DMS 273 (cell line): ENCODE results near the gene PIGV.
"Not testable (repeated sequence)": the region's sequence is repeated elsewhere in the genome, so short reads cannot be mapped to it uniquely, and the experiment has no call there.

Experiments
- DNase-seq: peaks from one replicate; lab custom pipeline; 2025; ENCODE audit not compliant: unreplicated experiment; lab: John Stamatoyannopoulos, UW

PIGV gene

DNA sequence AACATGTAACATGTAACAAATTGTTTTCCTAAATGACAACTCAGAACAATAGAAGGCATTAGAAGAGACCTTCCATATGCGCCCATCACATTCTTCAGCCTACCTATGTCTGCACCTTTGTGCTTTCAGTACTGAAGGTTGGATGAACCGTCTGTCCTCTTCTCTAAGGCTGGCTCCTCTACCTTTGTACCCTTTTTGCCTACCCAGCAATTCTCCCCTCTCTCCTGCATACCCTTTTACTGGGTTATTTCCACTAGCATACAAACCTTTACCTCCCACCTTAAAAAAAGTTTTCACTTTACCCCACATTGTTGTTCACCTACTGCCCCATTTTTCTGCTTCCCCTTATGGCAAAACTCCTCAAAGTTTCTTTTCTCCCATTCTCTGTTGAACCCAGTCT, 5.2 kb downstream of the PIGV start:
- DNase-seq, result no peak

DNA sequence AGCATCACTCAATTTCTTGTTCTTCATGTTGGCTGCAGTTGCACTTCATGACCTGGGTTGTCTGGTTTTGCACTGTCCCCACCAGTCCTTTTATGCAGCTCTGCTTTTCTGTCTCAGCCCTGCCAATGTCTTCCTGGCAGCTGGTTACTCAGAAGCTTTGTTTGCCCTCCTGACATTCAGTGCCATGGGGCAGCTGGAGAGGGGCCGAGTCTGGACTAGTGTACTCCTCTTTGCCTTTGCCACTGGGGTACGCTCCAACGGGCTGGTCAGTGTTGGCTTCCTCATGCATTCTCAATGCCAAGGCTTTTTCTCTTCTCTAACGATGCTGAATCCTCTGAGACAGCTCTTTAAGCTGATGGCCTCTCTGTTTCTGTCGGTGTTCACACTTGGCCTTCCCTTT, 6.6 kb downstream of the PIGV start:
- no peak for DNase-seq

DNA sequence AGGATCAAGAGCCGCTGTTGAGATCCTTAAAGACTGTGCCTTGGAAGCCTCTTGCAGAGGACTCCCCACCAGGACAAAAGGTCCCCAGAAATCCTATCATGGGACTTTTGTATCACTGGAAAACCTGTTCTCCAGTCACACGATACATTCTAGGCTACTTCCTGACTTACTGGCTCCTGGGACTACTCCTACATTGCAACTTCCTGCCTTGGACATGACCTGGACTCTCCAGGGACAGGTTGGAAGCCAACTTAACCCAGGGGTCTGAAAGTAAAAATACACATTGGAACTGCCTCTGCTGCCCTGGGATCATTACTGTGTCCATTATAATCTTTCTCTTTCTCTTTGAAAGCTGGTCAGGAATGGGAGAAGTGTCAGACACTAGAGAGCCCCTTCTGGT, 9.9 kb downstream of the PIGV start:
- DNase-seq, result no peak

DNA sequence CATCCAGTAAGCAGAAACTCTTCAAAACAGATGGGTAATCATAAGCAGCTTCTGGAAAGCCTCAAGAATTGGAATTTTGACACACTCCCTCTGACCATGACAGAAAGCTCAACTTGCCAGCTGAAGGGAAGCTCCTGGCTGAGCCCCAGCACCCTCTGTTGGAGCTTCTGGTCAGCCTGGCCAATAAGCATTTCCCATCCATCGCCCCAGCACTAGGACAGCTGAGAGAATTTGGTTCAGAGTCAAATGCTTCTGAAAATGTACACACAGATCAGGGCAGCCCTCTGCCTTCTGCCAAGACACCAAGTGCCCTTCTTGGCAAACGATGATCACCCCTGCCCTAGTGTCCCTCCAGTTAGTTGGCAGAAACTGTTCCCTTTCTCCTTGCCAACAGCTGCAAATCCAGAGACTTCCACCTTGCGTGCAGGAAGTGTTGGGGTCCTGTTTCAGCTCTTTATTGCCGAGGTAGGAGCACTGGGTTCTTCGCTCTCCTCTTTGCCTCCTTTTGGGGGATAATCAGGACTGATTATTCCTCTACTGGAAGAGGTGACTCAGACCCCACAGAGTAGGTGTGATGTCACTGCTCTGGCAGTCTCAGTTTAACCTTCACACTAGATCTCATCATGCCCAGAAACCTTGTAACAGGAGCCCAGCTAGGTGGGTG, 11.9 kb downstream of the PIGV start:
- peak; percentile 70 for DNase-seq

DNA sequence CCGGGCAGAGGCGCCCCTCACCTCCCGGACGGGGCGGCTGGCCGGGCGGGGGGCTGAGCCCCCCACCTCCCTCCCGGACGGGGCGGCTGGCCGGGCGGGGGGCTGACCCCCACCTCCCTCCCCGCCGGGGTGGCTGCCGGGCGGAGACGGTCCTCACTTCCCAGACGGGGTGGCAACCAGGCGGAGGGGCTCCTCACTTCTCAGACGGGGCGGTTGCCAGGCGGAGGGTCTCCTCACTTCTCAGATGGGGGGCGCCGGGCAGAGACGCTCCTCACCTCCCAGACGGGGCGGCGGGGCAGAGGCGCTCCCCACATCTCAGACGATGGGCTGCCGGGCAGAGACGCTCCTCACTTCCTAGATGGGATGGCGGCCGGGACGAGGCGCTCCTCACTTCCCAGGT, 16.2 kb downstream of the PIGV start:
- DNase-seq, result not testable (repeated sequence)

DNA sequence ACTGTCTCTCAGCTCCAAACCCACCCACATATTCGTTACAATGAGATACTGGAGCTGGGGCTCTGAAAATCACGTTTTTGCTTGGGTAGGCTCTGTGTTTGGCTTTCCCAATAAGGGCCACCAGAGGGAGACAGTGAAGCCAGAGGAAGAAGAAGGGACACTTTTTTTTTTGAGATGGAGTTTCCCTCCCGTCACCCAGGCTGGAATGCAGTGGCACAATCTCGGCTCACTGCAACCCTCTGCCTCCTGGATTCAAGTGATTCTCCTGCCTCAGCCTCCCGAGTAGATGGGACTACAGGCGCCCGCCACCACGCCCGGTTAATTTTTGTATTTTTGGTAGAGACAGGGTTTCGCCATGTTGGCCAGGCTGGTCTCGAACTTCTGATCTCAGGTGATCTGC, 22.4 kb downstream of the PIGV start:
- peak; percentile 86 for DNase-seq

DNA sequence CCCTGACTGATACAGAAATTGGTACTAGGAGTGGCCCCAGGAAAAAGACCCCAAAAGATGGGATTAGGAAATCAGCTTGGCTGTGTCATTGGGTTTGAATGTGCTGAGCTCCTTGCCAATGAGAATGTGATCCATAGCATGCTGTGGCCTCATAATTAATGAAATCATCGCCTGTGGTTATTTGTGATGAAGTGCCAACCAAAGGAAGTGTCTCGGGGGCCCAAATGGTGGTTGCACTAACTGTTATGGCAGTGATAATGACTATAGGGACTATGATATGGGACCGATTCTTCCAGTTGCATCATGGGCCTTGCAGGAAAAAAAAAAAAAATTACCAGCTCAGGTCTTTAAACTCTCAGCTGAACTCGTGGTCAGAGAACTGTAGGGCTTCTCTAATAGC, 23.3 kb downstream of the PIGV start:
- no peak for DNase-seq

DNA sequence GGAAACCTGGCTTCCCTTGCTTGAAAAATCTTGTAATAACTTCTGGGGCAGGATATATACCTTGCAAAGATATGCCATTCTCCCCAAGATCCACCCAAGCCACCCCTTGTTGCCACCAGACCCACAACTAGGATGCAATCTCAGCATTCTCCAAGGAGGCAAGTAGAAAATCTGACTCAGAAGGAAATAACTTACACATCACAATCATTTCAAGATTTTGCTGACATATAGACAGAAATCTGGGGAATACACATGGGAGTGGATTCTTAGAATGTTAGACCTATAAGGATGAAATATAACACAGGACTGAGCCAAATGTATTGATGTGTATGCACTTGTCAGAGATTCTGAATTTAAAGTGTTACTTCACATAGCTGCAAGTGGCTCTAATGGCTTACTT, 24.0 kb downstream of the PIGV start:
- no peak for DNase-seq

DNA sequence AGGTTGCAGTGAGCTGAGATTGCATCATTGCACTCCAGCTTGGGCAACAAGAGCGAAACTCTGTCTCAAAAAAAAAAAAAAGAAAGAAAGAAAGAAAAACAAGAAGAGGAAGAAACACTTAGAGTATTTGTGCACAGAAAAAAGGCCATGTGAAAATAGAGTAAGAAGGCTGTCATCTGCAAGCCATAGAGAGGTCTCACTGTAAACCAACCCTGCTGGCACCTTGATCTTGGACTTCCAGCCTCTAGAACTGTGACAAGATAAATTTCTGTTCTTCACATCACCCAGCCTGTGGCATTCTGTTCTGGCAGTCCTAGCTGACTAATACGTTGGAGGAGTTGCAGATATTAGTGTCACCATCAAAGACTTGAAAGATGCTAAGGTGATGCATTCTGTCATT, 26.6 kb downstream of the PIGV start:
- DNase-seq, result no peak

DNA sequence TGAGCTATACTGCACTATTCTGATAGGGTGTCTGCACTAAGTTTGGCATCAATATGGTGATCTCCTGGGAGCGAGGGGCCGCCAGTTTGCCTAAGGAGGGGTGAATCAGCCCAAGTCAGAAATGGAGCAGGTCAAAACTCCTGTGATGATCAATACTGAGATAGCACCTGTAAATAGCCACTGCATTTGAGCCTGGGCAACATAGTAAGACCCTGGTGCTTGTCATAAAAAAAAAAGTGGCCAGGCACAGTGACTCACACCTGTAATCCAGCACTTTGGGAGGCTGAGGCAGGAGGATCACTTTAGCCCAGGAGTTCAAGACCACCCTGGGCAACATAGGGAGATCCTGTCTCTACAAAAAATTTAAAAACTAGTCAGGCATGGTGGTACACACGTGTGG, 27.1 kb downstream of the PIGV start:
- DNase-seq, result no peak

DNA sequence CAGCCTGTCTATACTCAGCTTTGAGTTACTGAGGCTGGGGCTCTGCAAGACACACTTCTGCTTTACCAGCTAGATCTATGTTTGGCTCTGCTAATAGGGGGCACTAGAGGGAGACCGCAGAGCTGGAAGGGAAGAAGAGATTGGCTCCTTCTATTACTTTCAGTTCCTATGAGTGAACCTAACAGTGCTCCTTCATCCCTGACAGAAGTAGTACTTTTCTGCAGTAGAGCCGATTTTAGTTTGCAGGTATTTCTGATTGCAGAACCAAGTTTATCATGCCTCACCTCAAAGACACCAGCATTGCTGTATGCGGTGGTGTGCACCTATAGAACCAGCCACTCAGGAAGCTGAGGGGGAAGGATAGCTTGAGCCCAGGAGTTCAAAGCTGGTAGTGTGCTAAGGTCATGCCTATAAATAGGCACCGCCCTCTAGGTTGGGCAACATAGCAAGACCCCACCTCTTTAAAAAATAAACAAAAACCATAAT, 33.1 kb downstream of the PIGV start:
- DNase-seq, result no peak

DNA sequence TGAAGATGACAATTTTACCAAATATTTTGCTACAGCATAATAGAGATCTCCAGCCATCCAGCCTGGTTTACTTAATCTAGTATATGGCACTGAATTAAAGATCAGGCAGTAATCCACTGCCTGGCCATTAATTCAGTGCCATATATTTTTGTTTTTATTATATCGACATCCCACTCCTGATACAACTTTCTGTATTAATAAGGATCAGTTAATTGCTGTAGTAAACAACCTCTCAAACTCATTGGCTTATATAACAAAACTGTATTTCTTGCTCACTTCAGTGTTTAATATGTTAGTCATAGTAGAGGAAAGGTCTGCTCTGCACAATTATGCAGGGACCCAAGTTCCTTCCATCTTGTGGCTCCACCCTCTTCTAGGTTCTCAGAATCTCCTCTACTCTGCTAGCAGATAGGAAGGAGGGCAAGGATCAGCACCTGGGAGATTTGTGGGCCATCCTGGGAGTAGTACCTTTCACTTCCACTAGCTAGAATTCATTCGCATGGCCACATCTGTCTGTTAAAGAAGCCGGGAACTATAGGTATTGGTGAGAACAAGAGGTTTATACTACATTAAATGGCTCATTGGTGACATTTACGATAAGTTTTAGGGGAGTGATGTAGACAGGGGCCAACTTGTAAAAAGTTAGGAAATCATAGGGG, 35.1 kb downstream of the PIGV start:
- peak; percentile 23 for DNase-seq

DNA sequence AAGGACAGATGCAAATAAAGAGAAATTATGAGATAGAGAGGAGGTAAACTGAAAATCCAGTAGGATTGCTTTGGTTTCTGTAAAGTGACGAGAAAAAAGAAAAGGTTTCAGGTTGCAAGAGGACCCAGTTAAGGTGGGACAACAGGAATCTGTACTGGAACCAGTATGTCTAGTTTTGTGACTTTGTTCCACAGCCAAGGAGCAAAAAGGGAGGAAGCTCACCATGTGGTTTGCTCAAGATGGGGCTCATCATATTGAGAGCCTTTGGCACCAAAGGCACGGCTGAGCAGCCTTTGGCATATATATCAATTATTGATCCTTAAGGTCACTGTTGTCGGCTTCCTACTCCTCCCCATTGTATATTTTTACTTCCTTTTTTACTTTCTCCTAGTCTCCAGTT, 37.0 kb downstream of the PIGV start:
- DNase-seq, result no peak

DNA sequence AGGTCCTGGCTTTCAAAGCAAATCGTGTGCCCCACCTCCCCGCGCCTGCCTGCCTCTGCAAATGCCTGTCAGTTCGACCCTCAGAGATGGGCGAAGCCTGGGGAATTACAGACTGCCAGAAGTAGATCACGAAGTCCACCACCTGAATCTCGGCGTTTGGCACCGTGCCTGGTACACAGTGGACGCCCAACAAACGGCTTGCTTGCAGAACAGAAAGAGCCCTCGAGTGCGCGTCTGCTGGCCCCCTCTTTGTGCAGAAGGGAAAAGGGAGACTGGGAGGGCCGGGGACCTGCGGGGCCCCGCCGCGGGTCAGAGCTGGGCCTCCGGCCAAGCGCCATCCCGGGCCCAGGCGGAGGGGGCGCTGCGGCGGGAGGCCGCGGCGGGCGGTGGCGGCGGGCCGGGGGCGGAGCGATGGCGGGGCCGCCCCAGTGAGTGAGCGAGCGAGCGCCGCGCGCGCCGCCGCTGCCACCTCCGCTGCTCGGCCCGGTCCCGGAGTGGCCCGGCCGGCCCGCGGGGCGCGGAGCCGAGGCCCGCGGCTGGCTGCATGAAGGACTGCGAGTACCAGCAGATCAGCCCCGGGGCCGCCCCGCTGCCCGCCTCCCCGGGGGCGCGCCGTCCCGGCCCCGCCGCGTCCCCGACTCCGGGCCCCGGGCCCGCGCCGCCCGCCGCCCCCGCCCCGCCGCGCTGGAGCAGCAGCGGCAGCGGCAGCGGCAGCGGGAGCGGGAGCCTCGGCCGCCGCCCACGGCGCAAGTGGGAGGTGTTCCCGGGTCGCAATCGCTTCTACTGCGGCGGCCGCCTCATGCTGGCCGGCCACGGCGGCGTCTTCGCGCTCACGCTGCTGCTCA, 38.7 kb downstream of the PIGV start, which contains the start of gene ZDHHC18:
Gene ZDHHC18 (plus strand): TSS at position 428 of the 845 bp plus-strand sequence. CDS start 117 bp downstream, at position 545.
- peak; percentile 90 for DNase-seq

DNA sequence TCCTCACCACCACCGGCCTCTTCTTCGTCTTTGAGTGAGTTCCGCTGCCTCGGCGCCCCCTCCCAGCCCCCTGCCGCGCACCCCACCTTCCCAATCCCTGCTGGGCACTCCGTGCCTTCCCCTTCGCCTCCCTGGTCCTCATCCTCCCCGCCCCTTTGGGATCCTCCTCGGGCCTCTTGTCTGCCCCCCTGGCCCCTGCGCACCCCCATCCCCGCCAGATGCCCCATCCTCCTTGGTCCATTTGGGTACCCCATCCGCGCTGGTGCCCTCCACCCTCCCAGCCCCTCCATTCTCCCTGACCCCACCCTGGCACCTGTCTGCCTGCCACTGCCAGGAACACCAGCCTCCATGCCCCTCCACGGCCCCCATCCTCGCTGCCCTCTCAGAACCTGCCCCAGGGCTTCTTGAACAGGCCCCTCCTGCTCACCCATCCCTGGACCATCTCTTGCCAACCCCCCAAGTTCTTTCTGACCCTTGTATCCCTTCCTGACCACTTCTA, 39.4 kb downstream of the PIGV start:
- DNase-seq, result no peak

DNA sequence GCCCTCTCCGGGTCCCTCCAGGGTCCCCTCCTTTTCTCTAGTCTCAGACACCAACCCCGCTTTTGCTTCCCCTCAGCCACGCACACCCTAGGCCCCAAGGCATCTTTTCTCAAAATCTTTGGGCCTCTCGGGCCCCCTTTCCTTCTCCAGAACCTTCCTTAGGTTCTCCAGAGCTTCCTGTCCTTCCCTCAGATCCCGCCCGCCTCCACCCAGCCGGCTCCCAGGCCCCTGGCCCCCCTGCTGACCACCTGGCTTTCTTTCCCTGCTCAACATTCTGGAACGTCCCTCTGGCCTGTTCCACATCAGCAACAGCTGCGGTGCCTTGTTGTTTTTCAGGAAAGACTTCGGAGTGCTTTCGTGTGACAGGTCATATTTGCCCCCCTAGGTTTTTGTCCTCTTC, 39.9 kb downstream of the PIGV start:
- DNase-seq, result no peak

DNA sequence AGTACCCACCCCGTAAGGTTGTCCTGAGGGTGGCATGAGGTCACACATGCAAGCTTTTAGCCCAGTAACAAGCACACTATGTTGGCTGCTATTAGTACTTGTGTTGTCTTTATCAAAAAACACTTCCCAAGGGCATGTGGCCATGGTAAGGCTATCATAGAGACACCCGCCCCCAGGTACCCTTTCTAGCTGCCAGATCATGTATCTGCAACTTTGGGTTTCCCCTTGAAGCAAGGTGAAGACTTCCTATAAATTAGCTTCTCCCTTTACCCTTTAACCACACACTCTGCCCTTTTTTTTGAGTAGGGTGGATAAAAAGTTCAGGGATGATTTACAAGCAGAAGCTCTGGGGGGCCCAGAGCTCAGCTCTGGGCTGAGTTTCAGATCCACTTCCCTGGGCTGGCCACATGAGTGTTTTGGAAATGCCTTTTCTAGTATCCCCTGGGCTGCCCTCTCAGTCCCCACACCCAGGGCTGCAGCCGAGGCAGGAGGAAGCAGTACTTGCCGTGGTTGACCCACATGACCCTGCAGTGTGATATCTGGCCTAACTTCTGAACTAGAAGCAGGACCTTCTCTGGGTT, 40.8 kb downstream of the PIGV start:
- DNase-seq, result no peak

DNA sequence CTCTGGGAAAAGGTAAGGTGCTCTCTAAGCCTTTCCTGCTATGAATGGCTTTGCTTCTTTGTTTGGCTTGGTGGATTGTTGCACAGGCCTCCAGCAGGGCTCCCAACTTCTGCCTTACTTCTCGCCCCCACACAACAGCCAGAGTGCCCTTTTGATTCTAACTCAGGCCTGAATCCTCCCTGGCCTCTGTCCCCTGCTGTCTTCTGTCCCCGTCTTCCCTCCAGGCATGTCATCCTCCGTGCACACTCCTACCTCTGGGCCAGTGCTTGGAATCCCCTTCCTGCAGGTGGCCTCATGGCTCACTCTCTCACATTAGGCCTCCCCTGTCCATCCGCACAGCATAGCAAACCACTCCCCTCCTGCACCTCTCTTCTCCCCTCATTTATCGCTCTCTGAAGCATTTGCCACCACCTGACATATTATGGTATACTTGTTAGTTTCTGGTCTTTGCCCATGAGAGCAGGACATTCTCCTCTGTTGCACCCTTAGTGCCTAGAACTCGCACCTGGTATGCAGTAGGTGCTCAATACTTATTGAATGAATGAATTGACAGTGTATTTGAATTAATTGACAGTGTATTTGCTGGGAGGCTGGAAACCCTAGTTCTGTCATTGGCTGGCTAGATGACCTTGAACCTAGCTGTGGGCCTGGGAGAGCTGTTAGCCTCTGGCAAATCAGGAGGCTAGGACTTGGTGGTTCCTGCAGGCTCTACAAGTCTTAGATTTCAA, 41.6 kb downstream of the PIGV start:
- DNase-seq, result no peak

DNA sequence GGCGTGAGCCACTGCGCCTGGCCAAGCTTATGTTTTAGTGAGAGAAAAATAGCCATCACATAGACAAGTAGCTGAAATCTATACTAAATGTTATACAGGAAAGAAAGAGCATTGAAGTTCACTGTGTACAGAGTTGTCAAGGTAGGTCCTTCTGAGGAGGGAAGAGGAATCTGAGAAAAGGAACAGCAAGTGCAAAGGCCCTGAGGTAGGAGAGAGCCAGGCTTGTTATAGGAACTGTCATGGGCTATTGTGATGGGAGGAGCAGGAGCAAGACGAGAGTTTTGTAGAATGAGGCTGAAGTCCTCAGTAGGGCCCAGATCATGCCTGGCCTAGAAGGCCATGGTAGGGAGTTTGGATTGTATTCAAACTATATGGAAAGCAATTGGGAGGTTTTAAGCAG, 43.3 kb downstream of the PIGV start:
- no peak for DNase-seq

DNA sequence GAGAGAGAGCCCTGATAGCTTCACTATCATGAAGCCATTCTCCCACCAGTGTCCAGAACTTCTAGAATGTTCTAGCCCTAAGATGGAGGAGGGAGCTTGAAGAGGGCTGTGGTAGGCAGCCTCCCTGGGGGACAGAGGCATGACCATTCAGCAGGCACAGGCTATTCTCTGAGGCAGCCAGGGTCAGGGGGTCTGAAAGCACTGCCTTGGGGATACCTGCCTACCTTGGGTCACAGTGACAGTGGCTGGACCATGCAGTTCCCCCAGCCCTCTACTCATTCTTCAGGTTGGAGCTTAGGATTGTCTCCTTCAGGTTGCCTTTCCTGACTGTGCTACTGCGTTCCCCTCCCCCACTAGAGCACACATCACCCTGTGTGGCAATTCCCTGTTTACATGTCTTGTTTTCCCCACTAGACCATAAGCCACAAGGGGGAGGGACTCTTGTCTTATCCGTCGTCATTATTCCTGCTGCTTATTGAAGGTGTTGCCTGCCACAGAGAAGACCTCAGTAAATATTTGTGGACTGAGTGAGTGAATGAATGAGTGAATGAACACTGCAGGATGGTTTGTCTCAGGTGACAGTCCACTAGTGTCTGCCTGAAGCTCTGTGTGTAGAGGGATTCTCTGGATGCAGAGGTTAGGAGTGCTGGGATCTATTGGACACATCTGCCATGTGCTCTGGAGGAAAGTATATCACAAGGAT, 43.9 kb downstream of the PIGV start:
- no peak for DNase-seq
